ENCODE results near the gene CASP10.
A peak's percentile ranks its signal among the peaks of the same experiment; 100 is the strongest.
"Not testable (repeated sequence)": the region's sequence is repeated elsewhere in the genome, so short reads cannot be mapped to it uniquely, and the experiment has no call there.

CASP10 gene

GRCh38 chr2:201154615-201155399, 28.1 kb upstream of the CASP10 start:
- DNase-seq (ENCODE audit: low read depth, low spot score) = no peak

DNA sequence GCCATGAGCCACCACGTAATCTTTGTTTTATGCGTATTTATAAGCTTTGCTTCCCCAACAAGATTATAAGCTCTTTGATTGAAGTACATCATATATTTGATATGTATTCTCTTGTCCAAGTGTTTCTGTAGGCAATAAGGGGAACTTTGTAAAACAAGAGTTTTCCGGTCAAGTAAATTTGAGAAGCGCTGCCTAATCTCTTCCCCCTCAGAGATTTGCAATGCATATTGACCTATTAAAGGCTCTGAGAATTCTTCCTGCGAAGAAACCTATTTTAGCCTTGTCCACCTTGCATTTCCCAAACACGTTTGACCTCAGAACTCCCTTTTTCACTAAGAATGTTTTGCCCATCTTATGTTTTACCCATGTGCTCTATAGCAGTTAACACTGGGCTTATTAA, 26.9 kb upstream of the CASP10 start:
- DNase-seq (ENCODE audit: low read depth, low spot score) = no peak

DNA sequence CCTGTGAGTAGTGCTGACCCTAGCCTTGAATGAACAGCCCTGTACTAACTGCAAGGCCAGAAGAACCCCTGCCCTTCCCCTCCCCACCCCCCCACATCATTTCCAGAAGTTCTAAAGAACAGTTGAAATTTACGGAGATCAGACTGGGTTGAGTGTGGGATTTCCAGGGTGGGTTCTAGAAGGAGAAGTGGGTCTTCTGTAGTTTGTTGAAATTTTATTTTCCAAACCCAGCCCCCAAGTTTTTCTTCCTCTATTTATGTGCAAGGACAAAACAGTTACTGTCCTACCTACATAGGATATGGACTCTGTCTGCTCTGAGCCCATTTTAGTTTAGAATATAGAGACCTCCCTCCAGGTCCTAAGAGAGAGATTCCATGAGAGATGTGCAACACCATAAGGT, 26.3 kb upstream of the CASP10 start:
- no peak for DNase-seq (ENCODE audit: low read depth, low spot score)

DNA sequence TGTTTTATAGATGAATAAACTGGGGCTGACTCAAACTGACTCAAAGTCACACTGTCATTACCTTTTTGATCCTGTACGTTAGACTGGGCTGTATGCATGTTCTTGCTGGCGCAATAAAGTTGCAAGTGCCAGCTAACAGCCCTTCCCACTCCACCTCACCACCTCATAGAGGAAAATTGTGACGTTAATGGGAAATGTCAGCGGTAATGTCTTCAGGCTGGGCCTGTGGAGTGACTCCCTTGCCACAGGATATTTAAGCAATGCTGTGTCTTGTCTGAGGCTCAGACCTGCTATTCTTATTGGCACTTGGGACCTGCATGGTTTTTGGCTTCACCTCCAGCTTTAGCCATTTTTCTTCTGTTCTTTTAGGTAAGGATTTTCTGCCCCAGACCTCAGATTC, 25.2 kb upstream of the CASP10 start:
- no peak for DNase-seq (ENCODE audit: low read depth, low spot score)

DNA sequence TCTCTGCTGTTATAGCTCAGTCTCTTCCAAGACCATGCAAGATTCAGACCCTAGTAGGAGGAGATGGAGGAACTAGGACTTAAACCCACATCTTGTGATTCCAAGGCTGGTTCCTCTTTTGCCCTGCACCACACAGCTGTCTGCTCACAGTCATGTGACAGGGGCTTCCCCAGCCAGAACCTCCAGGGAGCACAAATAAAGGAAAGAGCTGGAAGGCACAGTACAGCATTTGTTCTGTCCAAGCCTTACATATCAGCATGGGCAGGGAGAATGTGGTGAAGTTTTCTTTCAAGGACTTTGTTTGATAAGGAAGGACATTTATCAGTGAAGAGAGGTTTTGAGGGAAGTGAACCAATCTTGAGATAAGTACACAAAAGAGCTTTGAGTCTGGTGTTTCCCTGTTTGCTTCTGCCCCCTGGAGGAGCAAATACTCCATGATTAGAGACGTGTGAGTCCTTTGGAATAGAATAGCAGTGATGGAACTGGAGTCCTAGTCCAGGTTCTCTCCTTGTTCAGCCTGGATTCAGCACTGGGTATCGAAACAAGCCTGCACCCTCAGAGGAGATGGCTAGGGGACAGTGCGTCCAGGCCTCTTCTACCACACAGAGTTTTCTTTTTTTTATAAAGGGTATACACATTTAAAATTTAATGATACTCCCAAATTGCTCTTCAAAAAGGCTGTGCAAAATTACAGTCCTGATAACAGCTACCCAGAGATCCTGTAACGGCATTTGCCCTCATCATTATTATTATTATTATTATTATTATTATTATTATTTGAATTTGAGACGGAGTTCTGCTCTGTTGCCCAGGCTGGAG, 24.6 kb upstream of the CASP10 start:
- peak; percentile 32 for DNase-seq (ENCODE audit: low read depth, low spot score)

DNA sequence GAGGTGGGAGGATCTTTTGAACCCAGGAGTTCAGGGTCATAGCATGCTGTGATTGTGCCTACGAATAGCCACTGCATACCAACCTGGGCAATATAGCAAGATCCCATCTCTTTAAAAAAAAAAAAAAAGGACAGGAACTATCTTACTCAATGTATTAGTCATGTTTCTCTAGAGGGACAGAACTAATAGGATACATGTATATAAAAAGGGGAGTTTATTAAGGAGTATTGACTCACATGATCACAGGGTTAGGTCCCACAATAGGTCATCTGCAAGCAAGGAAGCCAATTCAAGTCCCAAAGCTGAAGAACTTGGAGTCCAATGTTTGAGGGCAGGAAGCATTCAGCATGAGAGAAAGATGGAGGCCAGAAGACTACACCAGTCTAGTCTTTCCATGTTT, 18.8 kb upstream of the CASP10 start:
- no peak for DNase-seq (ENCODE audit: low read depth, low spot score)

DNA sequence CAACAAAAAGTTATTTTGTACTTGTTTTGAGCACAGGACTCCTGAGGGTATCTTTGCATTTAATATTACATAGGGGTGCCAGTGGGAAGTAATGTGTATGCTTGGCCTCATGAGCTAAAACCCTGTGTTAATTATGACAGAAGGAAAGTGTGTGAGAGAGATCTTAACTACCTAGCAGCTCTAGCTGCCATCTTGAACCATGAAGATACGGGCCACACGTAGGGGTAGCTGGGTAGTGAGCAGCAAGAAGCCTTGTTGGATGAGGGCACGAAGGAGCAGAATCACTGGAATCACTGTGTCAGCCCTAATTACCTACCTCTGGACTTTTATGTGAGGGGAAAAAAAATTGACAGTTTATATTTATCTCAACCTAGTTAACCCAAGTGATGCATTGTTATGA, 15.4 kb upstream of the CASP10 start:
- DNase-seq (ENCODE audit: low read depth, low spot score) = no peak

DNA sequence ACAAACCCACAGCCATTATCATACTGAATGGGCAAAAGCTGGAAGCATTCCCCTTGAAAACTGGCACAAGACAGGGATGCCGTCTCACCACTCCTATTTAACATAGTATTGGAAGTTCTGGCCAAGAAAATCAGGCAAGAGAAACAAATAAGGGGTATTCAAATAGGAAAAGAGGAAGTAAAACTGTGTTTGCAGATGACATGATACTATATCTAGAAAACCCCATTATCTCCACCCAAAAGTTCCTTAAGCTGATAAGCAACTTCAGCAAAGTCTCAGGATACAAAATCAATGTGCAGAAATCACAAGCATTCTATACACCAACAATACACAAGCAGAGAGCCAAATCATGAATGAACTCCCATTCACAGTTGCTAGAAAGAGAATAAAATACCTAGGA, 14.4 kb upstream of the CASP10 start:
- not testable (repeated sequence) for DNase-seq (ENCODE audit: low read depth, low spot score)

GRCh38 chr2:201171259-201171814, 11.6 kb upstream of the CASP10 start:
- no peak for DNase-seq (ENCODE audit: low read depth, low spot score)

DNA sequence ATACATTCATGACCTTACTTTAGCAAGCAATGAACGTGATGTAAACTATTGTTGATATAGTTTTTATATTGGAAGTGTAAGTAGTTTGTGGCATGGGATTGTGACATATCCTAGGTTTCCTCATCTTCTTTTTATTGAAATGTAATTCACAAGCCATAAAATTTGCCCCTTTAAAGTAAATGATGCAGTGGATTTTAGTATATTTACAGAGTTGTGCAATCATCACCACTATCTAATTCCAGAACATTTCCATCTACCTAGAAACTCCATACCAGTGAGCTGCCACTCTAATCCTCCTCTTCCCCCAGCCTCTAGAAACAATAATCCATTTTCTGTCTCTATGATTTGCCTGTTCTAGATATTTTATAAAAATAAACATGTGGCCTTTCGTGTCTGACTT, 10.7 kb upstream of the CASP10 start:
- DNase-seq (ENCODE audit: low read depth, low spot score) = no peak

GRCh38 chr2:201174687-201175086, 8.3 kb upstream of the CASP10 start:
- no peak for DNase-seq (ENCODE audit: low read depth, low spot score)

DNA sequence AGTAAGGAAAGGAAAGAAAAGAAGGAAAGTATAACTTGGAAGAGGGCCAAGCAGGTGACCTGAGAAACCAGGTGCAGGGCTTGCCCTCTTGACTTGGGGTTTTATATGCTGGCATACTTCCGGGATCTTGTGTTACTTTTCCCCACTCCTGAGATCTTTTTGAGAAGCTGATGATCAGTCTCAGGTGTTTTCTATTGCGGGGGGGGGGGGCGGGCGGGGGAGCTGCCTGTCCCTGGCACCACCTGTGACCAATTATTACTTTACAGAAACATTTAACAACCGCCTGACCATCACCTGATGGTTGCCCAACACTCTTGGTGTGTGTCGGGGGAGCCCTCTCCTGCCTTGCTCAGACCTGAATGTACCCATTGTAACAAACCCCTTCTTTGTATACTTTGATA, 6.9 kb upstream of the CASP10 start:
- DNase-seq (ENCODE audit: low read depth, low spot score) = no peak

GRCh38 chr2:201180010-201180409, 2.9 kb upstream of the CASP10 start:
- no peak for DNase-seq (ENCODE audit: low read depth, low spot score)

- DNase-seq (ENCODE audit: low read depth, low spot score) = no peak
Observed at GRCh38 chr2:201183365-201183727, 405 bp downstream of the CASP10 start.

DNA sequence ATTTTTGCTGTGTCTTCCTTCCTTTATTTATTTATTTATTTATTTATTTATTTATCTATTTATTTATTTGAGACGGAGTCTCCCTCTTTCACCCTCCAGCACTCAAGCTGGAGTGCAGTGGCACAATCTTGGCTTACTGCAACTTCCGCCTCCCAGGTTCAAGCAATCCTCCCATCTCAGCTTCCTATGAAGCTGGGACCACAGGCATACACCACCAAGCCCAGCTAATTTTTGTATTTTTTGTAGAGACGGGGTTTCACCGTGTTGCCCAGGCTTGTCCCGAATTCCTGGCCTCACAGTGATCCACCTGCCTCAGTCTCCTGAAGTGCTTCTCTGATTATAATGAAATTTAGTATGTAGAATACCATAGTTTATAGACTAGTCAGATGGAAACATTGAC, 894 bp downstream of the CASP10 start:
- not testable (repeated sequence) for DNase-seq (ENCODE audit: low read depth, low spot score)

DNA sequence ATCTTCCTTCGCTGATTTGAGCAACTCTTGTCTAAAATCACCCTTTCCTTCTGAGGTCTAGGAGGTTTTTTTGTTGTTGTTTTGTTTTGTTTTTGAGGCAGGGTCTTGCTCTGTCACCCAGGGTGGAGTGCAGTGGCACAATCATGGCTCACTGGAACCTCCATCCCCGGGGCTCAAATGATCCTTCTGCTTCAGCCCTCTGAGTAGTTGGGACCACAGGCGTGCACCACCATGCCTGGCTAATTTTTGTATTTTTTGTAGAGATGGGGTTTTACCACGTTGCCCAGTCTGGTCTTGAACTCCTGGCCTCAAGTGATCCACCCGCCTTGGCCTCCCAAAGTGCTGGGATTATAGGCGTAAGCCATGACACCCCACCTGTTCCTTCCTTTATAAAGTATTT, 1.3 kb downstream of the CASP10 start:
- not testable (repeated sequence) for DNase-seq (ENCODE audit: low read depth, low spot score)

DNA sequence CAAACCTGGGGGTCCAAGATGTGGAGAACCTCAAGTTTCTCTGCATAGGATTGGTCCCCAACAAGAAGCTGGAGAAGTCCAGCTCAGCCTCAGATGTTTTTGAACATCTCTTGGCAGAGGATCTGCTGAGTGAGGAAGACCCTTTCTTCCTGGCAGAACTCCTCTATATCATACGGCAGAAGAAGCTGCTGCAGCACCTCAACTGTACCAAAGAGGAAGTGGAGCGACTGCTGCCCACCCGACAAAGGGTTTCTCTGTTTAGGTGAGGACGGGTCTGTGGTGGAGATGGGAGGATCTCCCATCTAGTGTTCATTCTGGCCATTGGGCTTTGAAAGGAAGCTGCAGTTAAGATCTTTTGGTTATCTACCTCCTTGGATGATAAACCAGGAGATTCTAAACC, 2.9 kb downstream of the CASP10 start:
- no peak for DNase-seq (ENCODE audit: low read depth, low spot score)

DNA sequence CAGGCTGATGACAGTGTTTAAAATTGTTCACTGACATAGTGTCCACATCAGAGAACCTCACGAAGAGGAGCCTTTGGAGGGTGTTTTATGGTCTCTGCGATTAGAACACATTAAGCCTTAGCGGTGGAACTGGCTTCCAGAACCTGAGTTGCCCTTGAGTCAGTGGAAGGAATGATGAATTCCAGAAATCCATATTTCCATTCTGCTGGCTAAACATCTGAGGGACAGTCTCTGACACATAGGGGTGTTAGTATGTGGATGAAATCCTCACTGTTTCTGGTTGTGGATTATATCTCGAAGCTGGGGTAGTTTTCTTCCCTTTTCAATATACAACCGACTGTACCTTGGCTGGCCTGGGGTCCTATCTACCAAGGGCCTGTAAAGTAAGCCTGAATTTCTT, 4.0 kb downstream of the CASP10 start:
- DNase-seq (ENCODE audit: low read depth, low spot score) = no peak

- no peak for DNase-seq (ENCODE audit: low read depth, low spot score)
Observed at GRCh38 chr2:201188449-201188848, 5.5 kb downstream of the CASP10 start.

DNA sequence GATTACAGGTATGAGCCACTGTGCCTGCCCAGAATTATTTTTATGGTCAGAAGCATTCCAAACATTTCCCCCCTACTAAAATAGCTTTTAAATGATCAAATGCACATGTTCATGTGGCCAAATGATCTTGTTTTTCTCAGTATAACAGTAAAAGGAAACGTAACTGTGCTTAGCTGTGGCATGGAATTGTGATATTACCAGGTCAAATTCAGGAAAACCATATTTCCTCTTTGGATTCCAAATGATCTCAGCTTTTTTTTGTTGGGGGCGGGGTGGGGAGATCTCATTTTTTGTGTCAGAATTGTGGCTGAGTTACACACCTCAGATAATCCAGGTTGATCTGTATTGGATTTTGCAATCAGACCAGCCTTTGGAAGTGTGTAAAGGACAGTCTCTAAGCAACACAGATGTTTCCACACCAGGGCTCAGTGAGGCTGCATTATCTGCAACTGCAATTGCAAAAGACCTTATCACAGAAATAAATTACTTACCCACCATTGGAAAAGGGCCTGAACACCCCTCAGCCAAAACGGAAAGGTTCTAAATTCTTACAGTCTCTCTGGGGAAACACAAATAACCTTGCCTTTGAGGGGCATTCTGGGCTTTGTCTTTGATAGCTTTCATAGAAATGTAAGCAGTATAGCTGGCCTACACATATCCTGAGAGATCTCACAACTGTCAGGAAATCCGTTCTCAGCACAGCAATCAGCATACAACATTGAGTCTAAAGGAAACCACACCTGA, 8.4 kb downstream of the CASP10 start:
- no peak for DNase-seq (ENCODE audit: low read depth, low spot score)

DNA sequence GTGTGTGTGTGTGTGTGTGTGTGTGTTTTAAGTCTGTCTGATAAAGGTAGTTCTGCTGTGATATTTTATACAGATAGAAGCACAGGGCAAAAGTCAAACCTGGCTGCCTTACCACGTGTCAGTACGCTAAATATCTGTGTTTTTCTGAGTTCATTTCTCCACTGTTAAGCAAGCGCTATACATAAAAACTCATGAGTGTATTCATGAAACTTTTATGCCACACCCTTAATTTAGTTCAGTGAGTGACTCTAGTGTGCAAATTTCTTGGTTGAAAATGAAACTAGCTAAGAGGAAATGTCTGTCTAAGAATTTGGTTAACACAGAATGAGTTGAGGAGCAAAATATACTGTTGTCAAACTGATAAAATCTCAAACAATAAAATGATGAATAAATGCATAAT, 11.2 kb downstream of the CASP10 start:
- no peak for DNase-seq (ENCODE audit: low read depth, low spot score)

- DNase-seq (ENCODE audit: low read depth, low spot score) = no peak
Observed at GRCh38 chr2:201195331-201195730, 12.4 kb downstream of the CASP10 start.
